Measurements from ENCODE around the gene SUPT5H.

GRCh38 chr19:39445196-39446111 is at the start of gene SUPT5H:
- TF ChIP-seq, protein P1, sequence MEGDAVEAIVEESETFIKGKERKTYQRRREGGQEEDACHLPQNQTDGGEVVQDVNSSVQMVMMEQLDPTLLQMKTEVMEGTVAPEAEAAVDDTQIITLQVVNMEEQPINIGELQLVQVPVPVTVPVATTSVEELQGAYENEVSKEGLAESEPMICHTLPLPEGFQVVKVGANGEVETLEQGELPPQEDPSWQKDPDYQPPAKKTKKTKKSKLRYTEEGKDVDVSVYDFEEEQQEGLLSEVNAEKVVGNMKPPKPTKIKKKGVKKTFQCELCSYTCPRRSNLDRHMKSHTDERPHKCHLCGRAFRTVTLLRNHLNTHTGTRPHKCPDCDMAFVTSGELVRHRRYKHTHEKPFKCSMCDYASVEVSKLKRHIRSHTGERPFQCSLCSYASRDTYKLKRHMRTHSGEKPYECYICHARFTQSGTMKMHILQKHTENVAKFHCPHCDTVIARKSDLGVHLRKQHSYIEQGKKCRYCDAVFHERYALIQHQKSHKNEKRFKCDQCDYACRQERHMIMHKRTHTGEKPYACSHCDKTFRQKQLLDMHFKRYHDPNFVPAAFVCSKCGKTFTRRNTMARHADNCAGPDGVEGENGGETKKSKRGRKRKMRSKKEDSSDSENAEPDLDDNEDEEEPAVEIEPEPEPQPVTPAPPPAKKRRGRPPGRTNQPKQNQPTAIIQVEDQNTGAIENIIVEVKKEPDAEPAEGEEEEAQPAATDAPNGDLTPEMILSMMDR (conservative IDR thresholded peaks at IDR 0.05; ENCODE audit: low read depth, low read length) = no peak
- no peak for TF ChIP-seq EZH2phosphoT487 (IDR thresholded peaks at IDR 0.05; ENCODE audit: borderline replicate concordance, low read length)
